NCI-H2081 (cell line): ENCODE data around the gene FBXW12.
"Not testable (repeated sequence)": the region's sequence is repeated elsewhere in the genome, so short reads cannot be mapped to it uniquely, and the experiment has no call there.

Experiments
- DNase-seq, 2 experiments: peaks; one replicate each; lab custom pipeline; 2025; lab: John Stamatoyannopoulos, UW

Gene FBXW12

GRCh38 chr3:48372862-48373435 is 930 bp downstream of the FBXW12 start:
- no peak for DNase-seq

DNA sequence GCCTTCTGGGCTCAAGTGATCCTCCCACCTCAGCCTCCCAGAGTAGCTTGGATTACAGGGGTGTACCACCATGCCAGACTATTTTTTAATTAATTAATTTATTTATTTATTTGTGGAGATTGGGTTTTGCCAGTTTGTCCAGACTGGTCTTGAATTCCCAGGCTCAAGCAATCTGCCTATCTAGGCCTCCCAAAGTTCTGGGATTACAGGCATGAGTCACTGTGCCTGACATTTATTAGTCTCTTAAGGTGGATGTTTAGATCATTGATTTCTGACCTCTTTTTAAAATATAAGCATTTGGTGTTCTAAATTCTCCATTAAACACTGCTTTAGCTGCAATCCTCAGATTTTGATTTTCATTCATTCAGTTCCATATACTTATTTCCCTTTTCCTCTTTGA is 15.6 kb downstream of the FBXW12 start:
- no peak for DNase-seq

DNA sequence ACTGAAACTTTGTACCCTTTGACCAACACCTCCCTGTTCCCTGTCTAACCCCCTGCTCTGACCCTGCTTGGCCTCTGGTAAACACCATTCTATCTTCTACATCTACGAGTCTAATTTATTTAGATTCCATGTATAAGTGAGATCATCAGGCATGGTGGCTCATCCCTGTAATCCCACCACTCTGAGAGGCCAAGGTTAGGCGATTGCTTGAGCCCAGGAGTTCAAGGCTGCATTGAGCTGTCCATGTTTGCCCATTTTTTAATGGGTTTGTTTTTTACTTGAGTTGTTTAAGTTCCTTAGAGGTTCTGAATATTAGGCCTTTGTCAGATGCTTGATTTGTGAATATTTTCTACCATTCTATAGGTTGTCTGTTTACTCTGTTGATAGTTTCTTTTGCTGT is 16.9 kb downstream of the FBXW12 start:
- no peak for DNase-seq

DNA sequence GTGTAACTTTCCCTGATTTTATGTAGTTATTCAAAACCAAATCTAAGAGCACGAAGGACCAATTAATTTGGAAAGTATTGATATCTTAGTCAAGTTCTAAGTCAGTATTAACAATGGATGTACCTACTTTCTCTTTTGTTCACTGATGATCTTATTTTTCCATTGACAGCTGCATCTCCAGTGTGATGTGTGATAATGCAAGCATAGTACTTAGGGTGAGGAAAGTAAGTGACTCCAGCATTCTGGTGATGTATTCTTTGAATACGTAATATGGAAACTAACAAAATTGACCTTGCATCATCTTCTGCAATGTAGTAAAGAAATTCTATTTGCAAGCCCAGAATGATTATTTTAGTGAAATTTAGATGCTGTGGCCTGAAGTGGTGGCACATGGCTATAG is 22.4 kb downstream of the FBXW12 start:
- no peak for DNase-seq

GRCh38 chr3:48395714-48396113 is 23.7 kb downstream of the FBXW12 start:
- DNase-seq, result no peak

DNA sequence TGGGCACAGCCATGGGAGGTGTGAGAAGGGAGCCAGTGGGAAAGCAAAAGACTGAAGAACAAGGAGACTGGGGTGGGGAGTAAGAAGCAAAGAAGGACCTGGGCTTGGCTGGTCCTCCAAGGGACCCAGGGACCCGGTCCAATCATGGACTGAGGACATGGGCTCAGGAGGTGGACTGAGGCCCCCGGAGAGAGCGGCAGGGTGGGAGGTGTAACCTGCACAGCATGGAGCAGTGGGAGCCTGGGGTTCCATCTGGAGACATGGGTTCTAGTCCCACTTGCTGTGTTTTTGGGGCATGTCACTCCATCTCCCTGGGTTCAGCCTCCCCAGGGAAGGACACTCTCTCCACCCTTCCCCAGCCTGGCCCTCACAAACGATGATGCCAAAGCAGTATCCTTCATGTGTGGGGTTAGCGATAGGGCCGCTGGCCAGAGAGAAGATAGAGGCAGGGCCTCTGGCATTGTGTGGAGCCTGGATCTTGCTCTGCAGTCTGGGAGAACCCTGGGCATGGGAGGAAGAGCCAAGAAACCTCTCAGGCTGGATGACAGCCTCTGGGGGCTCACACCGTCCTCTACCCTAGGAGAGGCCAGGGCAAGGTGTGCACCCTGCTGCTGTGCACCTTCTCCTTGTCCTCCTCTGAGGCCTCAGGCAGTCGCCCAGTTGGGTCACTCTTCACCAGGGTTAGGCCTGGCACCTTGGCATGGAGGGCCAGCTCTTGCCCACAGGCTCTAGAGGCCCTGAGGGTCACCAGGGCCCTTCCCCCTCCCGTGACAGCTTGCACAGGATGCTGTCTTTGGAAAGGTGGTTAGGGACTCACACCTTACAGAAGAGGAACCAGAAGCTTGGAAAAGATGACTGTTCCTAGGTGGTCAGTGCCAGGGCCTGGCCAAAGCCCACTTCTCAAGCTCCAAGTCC is 26.0 kb downstream of the FBXW12 start:
- no peak for DNase-seq

DNA sequence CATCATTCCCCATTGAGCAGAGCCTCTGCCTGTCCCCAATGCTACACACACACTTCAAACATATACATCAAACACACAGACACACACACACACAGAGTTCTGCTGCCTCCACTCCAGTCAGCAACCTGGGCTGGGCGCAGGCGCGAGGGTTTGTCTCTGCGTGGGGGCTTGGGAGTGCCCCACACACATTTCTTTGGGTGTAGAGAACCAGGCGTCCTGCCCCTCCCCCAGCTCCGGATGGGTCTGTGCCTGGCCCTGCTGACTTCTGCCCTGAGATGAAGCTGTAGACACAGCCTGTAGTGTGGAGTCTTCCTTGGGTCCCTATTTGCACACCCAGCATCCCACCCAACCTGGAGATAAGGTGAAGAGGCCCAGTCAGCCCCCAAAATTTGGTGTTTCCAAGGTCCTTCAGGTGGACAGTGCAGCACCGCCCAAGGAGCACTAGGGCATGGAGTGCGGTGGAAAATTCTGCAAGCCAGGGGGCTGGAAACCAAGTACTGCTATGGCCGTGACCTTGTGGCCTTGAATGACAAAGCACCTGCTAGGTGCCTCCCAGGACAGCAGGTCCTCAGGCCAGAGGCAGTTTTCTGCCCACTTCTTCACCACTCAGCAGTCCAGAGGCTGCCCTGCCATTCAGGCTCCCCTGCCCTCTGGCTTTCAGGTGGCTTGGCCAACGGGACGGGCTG is 26.8 kb downstream of the FBXW12 start:
- no peak for DNase-seq

GRCh38 chr3:48399387-48400172 is 27.6 kb downstream of the FBXW12 start:
- peak in 1 of 2 experiments; percentile 28 for DNase-seq

DNA sequence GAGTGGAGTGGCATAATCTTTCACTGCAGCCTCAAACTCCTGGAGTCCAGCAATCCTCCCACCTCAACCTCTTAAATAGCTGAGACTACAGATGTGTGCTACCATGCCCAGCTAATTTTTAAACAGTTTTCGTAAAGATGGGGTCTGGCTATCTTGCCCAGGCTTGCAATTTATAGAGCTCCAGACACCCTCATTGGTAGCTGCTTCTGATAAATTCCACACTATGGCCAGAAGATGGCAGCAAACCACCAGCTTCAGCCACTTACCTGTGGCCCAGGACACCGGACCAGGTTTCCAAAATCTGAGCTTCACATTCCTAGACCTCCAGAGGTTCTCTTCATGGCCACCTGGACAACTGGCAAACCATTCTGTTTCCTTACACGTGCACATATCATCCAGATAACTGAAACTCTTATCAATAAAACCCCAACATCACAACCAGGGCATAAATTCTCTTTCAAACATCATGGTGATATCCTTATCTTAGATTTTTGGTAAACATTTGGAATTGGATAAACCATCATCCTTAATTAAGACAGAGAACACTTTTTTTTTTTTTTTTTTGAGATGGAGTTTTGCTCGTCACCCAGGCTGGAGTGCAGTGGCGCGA is 28.9 kb downstream of the FBXW12 start:
- peak; percentile 24 to 45 for DNase-seq

DNA sequence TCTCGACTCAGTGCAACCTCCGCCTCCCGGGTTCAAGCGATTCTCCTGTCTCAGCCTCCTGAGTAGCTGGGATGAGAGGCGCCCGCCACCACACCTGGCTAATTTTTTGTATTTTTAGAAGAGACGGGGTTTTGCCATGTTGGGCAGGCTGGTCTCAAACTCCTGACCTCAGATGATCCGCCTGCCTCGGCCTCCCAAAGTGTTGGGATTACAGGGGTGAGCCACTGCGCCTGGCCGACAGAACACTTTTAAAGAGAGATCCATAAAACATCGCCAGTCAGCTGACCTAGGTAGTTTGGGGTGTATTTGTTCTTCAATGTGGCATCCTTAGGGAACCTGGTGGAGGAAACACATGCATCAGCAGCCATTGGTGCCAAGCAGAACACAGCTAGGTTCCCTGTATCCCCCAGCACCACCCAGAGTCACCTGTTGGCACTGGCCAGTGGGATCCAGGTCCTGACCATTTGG is 29.4 kb downstream of the FBXW12 start:
- not testable (repeated sequence) for DNase-seq

- DNase-seq, result no peak
These were observed 30.3 kb downstream of the FBXW12 start for GRCh38 chr3:48402281-48402732.

DNA sequence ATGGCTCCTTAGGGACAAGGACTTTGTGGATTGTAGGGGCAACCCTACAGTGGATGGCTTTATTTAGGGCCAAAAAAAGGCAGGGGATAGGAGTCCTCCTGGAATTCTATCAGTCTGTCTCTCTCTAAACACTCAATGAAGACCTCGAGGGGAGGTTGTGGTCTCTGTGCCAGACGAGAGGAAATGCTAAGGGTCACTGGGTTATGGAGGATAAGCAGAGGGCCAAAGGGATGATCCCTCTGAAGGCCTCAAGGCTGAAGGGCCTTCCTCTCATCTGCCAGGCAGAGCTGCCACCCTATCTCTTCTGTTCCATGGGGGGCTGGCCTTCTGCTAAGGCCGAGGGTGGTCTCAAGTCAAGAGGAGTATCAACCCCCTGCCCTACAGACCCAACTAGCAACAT is 30.9 kb downstream of the FBXW12 start:
- DNase-seq, result no peak

DNA sequence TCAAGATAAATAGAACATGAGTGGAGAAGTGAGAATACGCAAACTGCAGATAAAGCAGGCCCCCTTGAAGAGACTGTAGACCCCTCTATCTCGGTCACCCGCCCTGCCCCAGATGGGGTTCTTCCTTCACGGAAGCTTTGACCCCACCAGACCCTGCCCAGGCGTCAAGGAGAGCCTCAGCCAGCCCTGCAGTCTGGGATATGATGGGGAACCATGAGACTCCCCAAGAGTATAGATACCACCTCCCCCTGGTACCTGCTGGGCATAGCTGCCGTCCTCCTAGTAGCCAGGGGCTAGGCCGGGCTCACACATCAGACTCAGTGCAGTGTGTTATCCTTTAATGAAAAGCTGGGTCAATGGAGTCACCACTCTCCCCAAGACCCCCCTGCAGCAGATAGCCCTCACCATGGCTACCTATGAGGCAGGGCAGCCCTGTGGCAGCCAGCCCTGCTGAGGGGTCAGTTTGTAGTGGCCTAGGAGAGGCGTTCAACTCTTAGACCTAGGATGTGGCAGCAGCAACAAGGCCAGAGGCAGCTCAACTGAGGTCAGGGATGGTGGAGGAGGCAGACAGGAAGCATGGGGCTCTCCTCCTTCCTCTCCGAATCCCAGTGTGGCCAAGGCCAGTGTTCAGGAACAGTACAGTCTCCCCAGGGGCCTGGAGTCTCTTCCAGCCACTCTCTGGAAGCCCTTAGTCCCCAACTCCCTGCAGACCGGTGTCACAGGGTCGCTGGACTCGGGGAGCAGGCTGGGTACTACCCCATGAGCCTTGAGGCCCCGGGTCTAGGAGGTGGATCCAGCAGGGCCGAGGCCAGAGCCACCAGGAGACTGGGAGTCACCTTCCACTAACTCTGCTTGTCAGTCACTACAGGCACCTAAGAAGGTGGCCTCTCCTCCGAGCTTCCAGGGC is 31.8 kb downstream of the FBXW12 start:
- no peak for DNase-seq

DNA sequence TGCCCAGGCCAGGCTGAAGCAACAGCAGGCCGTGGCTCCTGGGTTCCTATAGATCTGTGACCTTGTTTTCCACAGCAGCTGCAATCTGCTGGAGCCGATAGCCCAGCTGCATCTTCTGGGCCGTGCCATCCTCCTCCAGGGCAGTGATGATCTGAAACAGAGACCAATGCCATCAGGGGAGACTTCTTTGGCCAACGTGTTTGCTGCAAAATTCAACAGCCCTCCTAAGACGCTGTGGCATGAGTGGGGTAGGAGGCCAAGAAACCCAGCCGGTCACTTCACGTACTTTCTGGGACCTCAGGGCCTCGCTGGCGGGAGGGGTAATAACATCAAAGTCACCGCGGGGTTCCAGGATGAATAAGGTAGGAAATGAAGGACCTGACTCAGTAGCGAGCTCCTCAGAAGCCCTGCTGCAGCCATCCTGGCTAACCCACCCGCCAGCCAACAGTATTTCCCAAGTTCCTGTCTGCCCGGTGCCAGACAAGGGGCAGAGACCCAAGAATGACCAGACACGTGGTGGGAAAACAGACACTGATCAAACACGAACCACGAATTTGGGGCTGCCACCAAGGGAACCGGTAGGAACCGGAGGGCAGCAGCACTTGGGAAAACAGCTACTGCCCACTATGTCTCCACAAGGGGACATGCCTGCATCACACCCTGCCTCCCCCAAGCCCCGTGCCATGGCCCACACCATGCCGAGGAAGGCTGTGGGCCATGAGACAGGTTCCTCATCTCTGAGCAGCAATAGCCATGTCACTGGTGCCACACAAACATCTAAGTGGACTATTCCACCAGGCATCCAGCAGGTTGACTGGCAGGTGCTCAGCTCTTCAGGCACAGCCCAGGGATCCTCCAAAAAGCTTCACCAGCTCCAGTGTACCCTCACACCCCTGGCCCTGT is 32.7 kb downstream of the FBXW12 start:
- no peak for DNase-seq

DNA sequence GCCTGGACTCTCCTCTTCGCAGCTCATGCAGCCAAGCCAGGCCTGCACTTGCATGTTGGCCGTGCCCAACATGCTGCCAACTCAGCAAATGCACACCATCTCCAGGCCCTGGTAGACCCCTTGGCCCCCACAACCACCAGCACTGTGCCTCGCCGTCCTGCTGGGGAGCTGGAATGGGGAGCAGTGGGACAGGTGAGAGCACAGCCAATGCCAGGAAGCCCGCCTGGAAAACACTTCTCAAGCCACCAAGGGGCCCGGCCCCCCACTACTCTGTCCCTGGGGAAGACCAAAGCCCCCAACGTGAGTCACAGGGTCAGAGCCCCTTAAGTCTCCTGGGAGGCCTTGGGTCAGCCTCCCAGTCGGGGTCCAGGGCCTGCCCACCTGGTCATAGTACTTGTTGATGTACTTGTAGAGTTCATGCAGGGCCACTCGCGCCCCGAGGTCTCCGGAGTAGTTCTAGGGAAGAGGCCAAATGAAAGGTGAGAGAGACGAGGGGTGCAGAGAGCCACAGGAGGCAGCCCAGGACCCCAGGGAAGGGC is 33.4 kb downstream of the FBXW12 start:
- DNase-seq, result no peak

GRCh38 chr3:48405971-48406370 is 34.0 kb downstream of the FBXW12 start:
- no peak for DNase-seq

DNA sequence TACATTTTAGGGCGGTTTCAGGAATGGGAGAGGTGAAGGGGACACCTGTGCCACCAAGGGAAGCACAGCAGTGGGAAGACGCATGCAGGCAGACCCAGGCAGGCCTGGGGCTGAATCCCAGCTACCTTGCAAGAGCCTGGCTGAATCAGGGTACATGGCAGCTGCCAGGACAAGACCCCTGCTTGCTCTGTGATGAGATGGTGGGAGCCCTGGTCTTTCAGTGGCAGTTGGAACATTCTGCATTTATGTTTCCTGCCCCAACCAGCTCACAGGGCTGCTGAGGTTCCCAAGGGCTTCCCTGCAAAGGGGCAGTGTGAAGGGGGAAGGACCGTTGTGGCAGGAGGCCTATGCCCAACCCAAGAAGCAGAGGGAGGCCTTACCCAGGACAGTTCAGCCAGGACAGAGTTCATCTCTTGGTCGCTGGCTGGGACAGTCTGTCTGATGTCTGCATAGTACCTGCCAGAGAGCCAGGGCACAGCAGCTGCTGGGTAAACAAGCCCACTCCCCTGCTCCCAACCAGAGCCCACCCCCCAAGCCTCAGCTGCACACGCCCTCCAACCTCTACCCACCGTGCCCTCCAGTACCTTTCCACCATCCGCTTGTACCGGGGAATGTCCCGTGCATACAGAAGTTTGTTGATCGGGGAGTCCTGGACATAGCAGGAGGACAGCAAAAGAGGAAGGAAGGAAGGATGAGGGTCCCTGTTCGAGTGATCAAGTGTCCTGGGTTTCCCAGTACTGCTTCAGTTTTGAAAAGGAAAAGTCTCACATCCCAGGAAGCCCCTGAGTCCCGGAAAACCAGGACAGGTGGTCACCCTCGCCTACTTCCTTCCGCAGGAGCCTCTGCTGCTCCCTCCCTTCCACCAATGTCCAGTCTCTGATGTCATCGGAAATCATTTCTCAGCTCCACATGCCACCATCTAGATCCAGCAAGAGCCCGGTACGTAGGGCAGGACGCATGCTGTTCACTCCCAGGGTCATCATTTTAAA is 34.7 kb downstream of the FBXW12 start:
- DNase-seq, result no peak
